ENCODE measurements around the gene FAM131C. TPM values are rescaled to one million over a fixed set of nuclear protein-coding genes. Genes with fewer than 3 reads are reported as not detected.

The FAM131C gene
- polyA plus RNA-seq, 3 donors = not detected

GRCh38 chr1:16023050-16023653, 50.3 kb downstream of the FAM131C start:
- Mint-ChIP-seq H3K27me3 (ENCODE audit: low read depth in 3 of 3) (peaks cover 6 to 40% (median 19%) of the 10 kb centered on the region in 3 donors), H3K27ac (no peak overlapping the region), H3K4me3 (no peak overlapping the region), H3K4me1 (peaks cover 2% of the 10 kb centered on the region), H3K36me3 (no peaks in the 10 kb centered on the region), H3K9me3 (no peaks in the 10 kb centered on the region)
- no peak for TF ChIP-seq CTCF (IDR thresholded peaks at IDR 0.05)
- H3K4me3 ChIP-seq (replicated peaks in 1 of 3; ENCODE audit: low read depth in 2 of 3, low read length in 3 of 3) = no peak overlapping the region
- H3K4me2 ChIP-seq (replicated peaks; ENCODE audit: extremely low read depth, low read length, poor library complexity, severe bottlenecking) = no peak overlapping the region
- peaks cover 0 to 9% of the 10 kb centered on the region in 2 donors for H3K27me3 ChIP-seq (ENCODE audit: control insufficient read depth in 2 of 2, insufficient read depth in 2 of 2, low read length in 2 of 2)
- WGBS (ENCODE audit: insufficient coverage) = 82% methylated on average over 7 of the region's 7 CpGs
- no peaks in the 10 kb centered on the region for H3K9me3 ChIP-seq (replicated peaks in 1 of 2; ENCODE audit: control insufficient read depth in 1 of 2, insufficient read depth in 1 of 2, low read length in 2 of 2)
- no peaks in the 10 kb centered on the region for H3K79me2 ChIP-seq (ENCODE audit: insufficient read depth, low read length)
- H3K9ac ChIP-seq (ENCODE audit: insufficient read depth, low read length, poor library complexity, severe bottlenecking) = no peak overlapping the region
- intact Hi-C loops (cut with micrococcal nuclease) = no loop called here
- H3K27ac ChIP-seq (ENCODE audit: low read depth in 1 of 2, low read length in 2 of 2) = no peak overlapping the region
- H4K20me1 ChIP-seq (ENCODE audit: insufficient read depth, low read length) = no peaks in the 10 kb centered on the region
- no peaks in the 10 kb centered on the region for H3K36me3 ChIP-seq (replicated peaks in 1 of 2; ENCODE audit: control insufficient read depth in 1 of 2, insufficient read depth in 2 of 2, low read length in 2 of 2)
- peaks cover 0 to 7% of the 10 kb centered on the region in 2 donors for H3K4me1 ChIP-seq (ENCODE audit: control insufficient read depth in 1 of 2, insufficient read depth in 2 of 2, low read length in 2 of 2)
- DNase-seq = no peak
- no peak overlapping the region for H2AFZ ChIP-seq (ENCODE audit: insufficient read depth, low read depth, low read length, poor library complexity, severe bottlenecking)

- H3K36me3 Mint-ChIP-seq = no peaks in the 10 kb centered on the region
These were observed 51.1 kb downstream of the FAM131C start for GRCh38 chr1:16022393-16022792.

More at GRCh38 chr1:16022393-16022792, 51.1 kb downstream of the FAM131C start:
- peaks cover 6% of the 10 kb centered on the region for H3K4me1 Mint-ChIP-seq
- Histone ChIP-seq H4K20me1 (ENCODE audit: insufficient read depth, low read length) (no peaks in the 10 kb centered on the region), H3K4me1 (ENCODE audit: control insufficient read depth in 1 of 2, insufficient read depth in 2 of 2, low read length in 2 of 2) (peaks cover 0 to 13% of the 10 kb centered on the region in 2 donors), H2AFZ (ENCODE audit: insufficient read depth, low read depth, low read length, poor library complexity, severe bottlenecking) (no peak overlapping the region), H3K4me3 (replicated peaks in 1 of 3; ENCODE audit: low read depth in 2 of 3, low read length in 3 of 3) (no peak overlapping the region), H3K27ac (ENCODE audit: low read depth in 1 of 2, low read length in 2 of 2) (no peak overlapping the region), H3K79me2 (ENCODE audit: insufficient read depth, low read length) (no peaks in the 10 kb centered on the region), H3K4me2 (replicated peaks; ENCODE audit: extremely low read depth, low read length, poor library complexity, severe bottlenecking) (no peak overlapping the region), H3K27me3 (ENCODE audit: control insufficient read depth in 2 of 2, insufficient read depth in 2 of 2, low read length in 2 of 2) (peaks cover 0 to 5% of the 10 kb centered on the region in 2 donors), H3K9me3 (replicated peaks in 1 of 2; ENCODE audit: control insufficient read depth in 1 of 2, insufficient read depth in 1 of 2, low read length in 2 of 2) (no peaks in the 10 kb centered on the region), H3K36me3 (replicated peaks in 1 of 2; ENCODE audit: control insufficient read depth in 1 of 2, insufficient read depth in 2 of 2, low read length in 2 of 2) (no peaks in the 10 kb centered on the region), H3K9ac (ENCODE audit: insufficient read depth, low read length, poor library complexity, severe bottlenecking) (no peak overlapping the region)
- intact Hi-C loops (cut with micrococcal nuclease) = no loop called here
- peak overlapping the region in 1 of 7 donors; percentile 62 for H3K27ac Mint-ChIP-seq
- H3K27me3 Mint-ChIP-seq (ENCODE audit: low read depth in 3 of 3) = peaks cover 8 to 32% (median 21%) of the 10 kb centered on the region in 3 donors
- DNase-seq = no peak
- peak overlapping the region in 1 of 2 donors; percentile 33 for H3K4me3 Mint-ChIP-seq
- WGBS (ENCODE audit: insufficient coverage) = 83% methylated on average over 2 of the region's 11 CpGs
- no peak for TF ChIP-seq CTCF (IDR thresholded peaks at IDR 0.05)
- no peaks in the 10 kb centered on the region for H3K9me3 Mint-ChIP-seq

Measured in CD14-positive monocyte (primary cell).